Measurements from ENCODE around the gene RSRP1. TPM values are rescaled to one million over a fixed set of nuclear protein-coding genes. Genes with fewer than 3 reads are reported as not detected.

Gene RSRP1
- total RNA-seq, 3 donors from 2014 or later, result 151 to 179 (median 153) TPM

DNA sequence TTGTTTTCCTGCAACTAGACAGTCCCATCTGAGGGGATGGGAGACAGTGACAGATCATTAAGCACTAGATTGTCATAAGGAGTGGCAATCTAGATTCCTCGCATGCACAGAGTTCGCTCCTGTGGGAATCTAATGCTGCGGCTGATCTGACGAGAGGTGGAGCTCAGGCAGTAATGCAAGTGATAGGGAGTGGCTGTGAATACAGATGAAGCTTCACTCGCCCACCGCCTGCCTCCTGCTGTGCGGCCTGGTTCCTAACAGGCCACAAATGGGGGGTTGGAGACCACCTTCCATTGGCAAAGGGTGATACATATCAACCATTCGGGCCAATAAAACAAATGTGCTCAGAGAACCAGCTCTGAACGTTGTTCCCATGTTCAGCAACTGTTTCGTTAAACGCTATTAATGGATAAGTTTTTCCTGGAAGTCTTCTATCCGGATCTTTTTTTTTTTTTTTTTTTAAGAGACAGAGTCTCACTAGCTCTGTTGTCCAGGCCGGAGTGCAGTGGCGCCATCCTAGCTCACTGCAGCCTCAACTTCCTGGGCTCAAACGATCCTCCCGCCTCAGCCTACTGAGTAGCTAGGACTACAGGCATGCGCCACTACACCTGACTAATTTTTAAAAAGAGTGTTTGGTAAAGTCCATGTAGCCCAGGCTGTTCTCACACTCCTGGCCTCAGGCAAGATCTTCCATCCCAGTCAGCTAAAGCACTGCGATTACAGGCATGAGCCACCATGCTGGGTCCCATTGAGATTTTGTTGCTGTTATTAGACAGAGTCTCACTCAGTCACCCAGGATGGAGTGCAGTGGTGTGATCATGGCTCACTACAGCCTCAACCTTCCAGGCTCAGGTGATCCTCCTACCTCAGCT, 8.7 kb upstream of the RSRP1 start:
- no peak overlapping the region for H3K4me3 ChIP-seq
- DNase-seq, result no peak
- no peaks in the 10 kb centered on the region for H3K4me1 ChIP-seq (ENCODE audit: low read depth)
- H3K9me3 ChIP-seq, result no peaks in the 10 kb centered on the region
- ATAC-seq, result no peak
- H3K36me3 ChIP-seq (ENCODE audit: low read depth), result no peaks in the 10 kb centered on the region
- intact Hi-C loops (cut with DNase I, micrococcal nuclease), result no loop called here
- TF ChIP-seq, protein P1, sequence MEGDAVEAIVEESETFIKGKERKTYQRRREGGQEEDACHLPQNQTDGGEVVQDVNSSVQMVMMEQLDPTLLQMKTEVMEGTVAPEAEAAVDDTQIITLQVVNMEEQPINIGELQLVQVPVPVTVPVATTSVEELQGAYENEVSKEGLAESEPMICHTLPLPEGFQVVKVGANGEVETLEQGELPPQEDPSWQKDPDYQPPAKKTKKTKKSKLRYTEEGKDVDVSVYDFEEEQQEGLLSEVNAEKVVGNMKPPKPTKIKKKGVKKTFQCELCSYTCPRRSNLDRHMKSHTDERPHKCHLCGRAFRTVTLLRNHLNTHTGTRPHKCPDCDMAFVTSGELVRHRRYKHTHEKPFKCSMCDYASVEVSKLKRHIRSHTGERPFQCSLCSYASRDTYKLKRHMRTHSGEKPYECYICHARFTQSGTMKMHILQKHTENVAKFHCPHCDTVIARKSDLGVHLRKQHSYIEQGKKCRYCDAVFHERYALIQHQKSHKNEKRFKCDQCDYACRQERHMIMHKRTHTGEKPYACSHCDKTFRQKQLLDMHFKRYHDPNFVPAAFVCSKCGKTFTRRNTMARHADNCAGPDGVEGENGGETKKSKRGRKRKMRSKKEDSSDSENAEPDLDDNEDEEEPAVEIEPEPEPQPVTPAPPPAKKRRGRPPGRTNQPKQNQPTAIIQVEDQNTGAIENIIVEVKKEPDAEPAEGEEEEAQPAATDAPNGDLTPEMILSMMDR (IDR thresholded peaks at IDR 0.05), result no peak

DNA sequence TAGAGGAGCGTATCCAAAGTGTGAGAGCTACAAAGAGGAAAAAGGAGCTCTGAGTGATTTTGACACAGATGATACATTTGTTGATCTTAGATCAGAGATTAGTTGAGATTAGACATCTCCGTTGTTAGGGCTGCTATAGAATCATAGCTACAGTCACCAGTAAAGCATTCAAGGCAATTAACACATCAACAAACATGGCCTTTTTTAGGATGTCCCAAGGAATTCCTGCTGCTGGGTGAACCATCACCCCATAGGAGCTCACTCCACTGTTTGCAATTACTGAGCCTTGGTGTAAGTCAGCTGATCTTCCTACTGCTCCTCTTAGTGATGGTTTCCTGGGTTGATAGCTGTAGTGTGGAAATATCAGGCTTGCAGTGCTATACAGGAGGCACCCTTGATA, 6.7 kb upstream of the RSRP1 start:
- DNase-seq, result no peak
- TF ChIP-seq, protein P1 (IDR thresholded peaks at IDR 0.05), result no peak
- intact Hi-C loops (cut with DNase I, micrococcal nuclease), result no loop called here

DNA sequence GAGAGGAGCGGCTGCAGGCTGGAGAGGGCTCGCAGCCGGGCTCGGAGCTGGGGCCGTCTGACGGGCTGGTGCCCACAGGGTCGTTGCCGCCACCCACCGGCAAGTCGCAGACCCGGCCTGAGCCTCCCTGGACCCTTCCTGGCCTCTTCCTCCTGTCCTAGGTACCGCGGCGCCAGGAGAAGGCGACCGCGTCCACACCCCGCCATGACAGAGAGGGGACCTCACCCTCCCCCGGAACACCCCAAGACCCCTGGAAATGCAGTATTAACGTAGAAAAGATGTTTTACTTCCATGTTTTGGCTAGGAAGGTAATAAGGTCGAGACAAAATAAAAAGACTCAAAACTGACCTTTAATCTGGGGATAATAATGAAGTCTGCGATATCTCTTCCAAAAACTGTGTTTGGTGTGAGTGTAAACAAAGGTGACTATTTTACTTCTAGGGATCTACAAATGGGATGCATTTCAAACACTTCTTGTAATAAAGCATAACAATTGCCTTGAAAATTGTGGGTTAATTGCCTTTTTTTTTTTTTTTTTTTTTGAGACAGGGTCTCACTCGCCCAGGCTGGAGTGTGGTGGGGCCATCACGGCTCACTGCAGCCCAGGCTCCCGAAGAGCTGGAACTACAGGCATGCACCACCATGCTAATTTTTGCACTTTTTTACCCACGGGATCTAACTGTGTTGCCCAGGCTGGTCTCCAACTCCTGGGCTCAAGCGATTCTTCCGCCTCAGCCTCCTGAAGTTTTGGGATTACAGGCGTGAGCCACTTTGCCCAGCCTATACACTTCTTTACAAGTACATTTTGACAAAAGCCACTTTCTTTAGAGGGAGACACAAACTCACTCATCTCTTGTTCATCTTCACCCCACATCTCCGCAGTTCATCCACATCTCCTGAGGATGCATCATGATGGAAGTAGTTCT, 838 bp upstream of the RSRP1 start:
- Histone ChIP-seq H3K9me3 (no peaks in the 10 kb centered on the region), H3K4me1 (ENCODE audit: low read depth) (peaks cover 13% of the 10 kb centered on the region), H3K36me3 (ENCODE audit: low read depth) (peaks cover 12% of the 10 kb centered on the region), H3K4me3 (peak overlapping the region; percentile 99)
- intact Hi-C loops (cut with DNase I, micrococcal nuclease), result no loop called here
- TF ChIP-seq, protein P1 (IDR thresholded peaks at IDR 0.05), result no peak
- no peak for ATAC-seq
- DNase-seq, result no peak

More for the DNA sequence above, 6.7 kb upstream of the RSRP1 start:
- no peaks in the 10 kb centered on the region for H3K36me3 ChIP-seq (ENCODE audit: low read depth)
- H3K4me1 ChIP-seq (ENCODE audit: low read depth), result no peaks in the 10 kb centered on the region
- H3K9me3 ChIP-seq, result no peaks in the 10 kb centered on the region
- ATAC-seq, result no peak
- no peak overlapping the region for H3K4me3 ChIP-seq

DNA sequence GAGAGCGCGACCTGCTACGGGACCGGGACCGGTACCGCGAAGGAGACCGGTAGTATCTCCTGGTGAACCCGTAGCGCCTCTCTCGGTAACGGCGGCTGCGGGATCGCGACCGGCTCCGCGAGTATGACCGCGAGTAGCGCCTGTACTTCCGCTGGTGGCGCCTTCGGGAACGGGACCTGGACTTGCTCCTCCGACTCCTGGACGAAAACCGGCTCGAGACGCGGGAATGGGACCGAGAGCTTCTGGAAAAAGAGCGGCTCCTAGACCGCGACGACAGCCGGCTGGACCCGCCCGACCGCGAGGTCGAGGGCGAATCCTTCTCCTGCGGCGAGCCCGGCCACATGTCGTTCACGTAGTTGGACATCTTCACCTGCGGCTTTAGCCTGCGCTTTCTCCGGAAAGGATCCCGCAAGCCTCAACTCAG, 642 bp downstream of the RSRP1 start:
- intact Hi-C loops (cut with DNase I, micrococcal nuclease), result no loop called here
- Histone ChIP-seq H3K4me1 (ENCODE audit: low read depth) (peaks cover 13% of the 10 kb centered on the region), H3K36me3 (ENCODE audit: low read depth) (peaks cover 12% of the 10 kb centered on the region), H3K4me3 (peak overlapping the region; percentile 99), H3K9me3 (no peaks in the 10 kb centered on the region)
- ATAC-seq, result peak; percentile 7
- TF ChIP-seq, protein P1 (IDR thresholded peaks at IDR 0.05), result no peak
- DNase-seq, result peak in 1 of 3 donors; percentile 81

DNA sequence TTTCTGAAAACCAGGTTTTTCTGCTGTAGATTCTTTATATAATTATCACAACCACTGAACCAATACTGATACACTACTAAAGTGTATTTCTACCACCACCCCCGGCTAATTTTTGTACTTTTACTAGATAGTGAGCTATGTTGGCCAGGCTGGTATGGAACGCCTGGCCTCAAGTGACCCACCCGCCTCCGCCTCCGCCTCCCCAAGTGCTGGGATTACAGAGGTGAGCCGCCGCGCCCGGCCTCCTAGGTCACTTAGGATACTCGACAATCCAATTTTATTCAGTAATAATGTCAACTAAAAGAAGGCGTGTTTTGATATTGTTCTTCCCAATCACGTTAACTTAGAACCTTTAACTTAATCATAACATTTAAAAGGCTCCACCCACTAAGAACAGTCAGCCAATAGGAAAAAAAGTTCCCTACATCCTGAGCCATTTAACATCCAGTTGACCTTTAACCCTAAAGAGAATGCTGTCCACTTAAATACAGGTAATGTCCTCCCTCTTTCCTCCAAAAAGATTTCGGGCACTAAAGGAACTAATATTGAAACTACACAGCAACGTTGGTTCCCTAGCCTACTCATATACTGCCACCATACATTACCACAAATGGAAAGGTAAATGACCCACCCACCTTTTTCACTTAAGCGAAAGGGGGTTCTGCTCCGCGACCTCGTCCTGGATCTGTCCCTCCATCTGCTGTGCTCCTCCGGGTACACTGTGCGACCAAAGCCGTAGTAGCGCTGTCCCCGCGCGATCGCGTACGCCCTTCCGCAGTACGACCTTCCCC, 1.2 kb downstream of the RSRP1 start:
- intact Hi-C loops (cut with DNase I, micrococcal nuclease), result no loop called here
- DNase-seq, result peak in 2 of 3 donors; percentile 55 to 61
- TF ChIP-seq, protein P1 (IDR thresholded peaks at IDR 0.05), result no peak
- Histone ChIP-seq H3K36me3 (ENCODE audit: low read depth) (peaks cover 12% of the 10 kb centered on the region), H3K4me3 (peak overlapping the region; percentile 99), H3K9me3 (no peaks in the 10 kb centered on the region), H3K4me1 (ENCODE audit: low read depth) (peaks cover 16% of the 10 kb centered on the region)
- peak; percentile 39 for ATAC-seq
